Measurements from ENCODE around the gene UCK2. TPM values are rescaled to one million over a fixed set of nuclear protein-coding genes. Genes with fewer than 3 reads are reported as not detected.

The UCK2 gene
- total and polyA plus RNA-seq, 9 of the 15 experiments (the other 6 are each of a cell fraction or from before 2014, with no cell fraction given) = 71.6 to 145 (median 95.8) TPM

GRCh38 chr1:165828103-165828668 is 772 bp downstream of the UCK2 start (continued):
- TF ChIP-seq RREB1 (CRISPR knock-in tag; IDR thresholded peaks at IDR 0.05) (no peak), KDM4B (IDR thresholded peaks at IDR 0.05; ENCODE audit: borderline replicate concordance in 2 of 2, low read depth in 1 of 2) (0 out of 4 replicates have a peak, but pooled peaks of 1 of the 2 experiments have one; percentile 10), SMAD4 (CRISPR knock-in tag; conservative IDR thresholded peaks at IDR 0.05) (peak; percentile 40; the same call in 1 of the 2 replicates), ZBTB26 (CRISPR knock-in tag; IDR thresholded peaks at IDR 0.05) (no peak), HDGF (IDR thresholded peaks at IDR 0.05) (no peak), HES1 (IDR thresholded peaks at IDR 0.05; ENCODE audit: low read depth) (no peak), ZNF695 (CRISPR knock-in tag; IDR thresholded peaks at IDR 0.05) (no peak), RUNX1 (IDR thresholded peaks at IDR 0.05; ENCODE audit: low read depth) (no peak), GABPB1 (CRISPR knock-in tag; IDR thresholded peaks at IDR 0.05) (peak; percentile 27), BCLAF1 (IDR thresholded peaks at IDR 0.05; ENCODE audit: borderline replicate concordance in 1 of 2, control insufficient read depth in 1 of 2, low read depth in 2 of 2, low read length in 1 of 2) (no peak), LEF1 (IDR thresholded peaks at IDR 0.05) (no peak), HOMEZ (CRISPR knock-in tag; IDR thresholded peaks at IDR 0.05) (0 out of 2 replicates have a peak, but pooled peaks have one; percentile 47), ZNF583 (CRISPR knock-in tag; IDR thresholded peaks at IDR 0.05) (no peak)

Data from K562 (cell line).